GM19351 (cell line): ENCODE results near the gene IRF5.

Experiments
- ATAC-seq: cut with Tn5 transposase; IDR thresholded peaks from one replicate; pipeline ENCODE4 v1.9.1; 2021; ENCODE audit warnings: mild to moderate bottlenecking, moderate library complexity; ENCODE audit not compliant: unreplicated experiment

Gene IRF5

GRCh38 chr7:128937647-128938543 lies at the start of gene IRF5:
TSS of gene IRF5 (plus strand) at chr7:128937927. CDS start at chr7:128942082, 4,155 bp downstream.
- ATAC-seq: no peak

- no peak for ATAC-seq
These were observed 49.5 kb upstream of the IRF5 start for GRCh38 chr7:128888039-128888755.

GRCh38 chr7:128888756-128889095 lies 49.0 kb upstream of the IRF5 start:
- ATAC-seq: no peak

GRCh38 chr7:128889121-128889520 lies 48.6 kb upstream of the IRF5 start:
- no peak for ATAC-seq

- ATAC-seq: no peak
These were observed 47.2 kb upstream of the IRF5 start for GRCh38 chr7:128890306-128891109.

GRCh38 chr7:128891110-128891941 lies 46.4 kb upstream of the IRF5 start:
- ATAC-seq: no peak

GRCh38 chr7:128891942-128892269 lies 45.8 kb upstream of the IRF5 start:
- no peak for ATAC-seq

- no peak for ATAC-seq
These were observed 45.0 kb upstream of the IRF5 start for GRCh38 chr7:128892521-128893250.

GRCh38 chr7:128893251-128894100 lies 44.3 kb upstream of the IRF5 start:
- no peak for ATAC-seq

GRCh38 chr7:128894101-128894440 lies 43.7 kb upstream of the IRF5 start:
- ATAC-seq: no peak

- ATAC-seq: no peak
These were observed 42.4 kb upstream of the IRF5 start for GRCh38 chr7:128895320-128895719.

- ATAC-seq: no peak
These were observed 38.3 kb upstream of the IRF5 start for GRCh38 chr7:128899392-128899791.

- ATAC-seq: no peak
These were observed 37.5 kb upstream of the IRF5 start for GRCh38 chr7:128900237-128900636.

GRCh38 chr7:128902761-128903585 lies 34.8 kb upstream of the IRF5 start:
- no peak for ATAC-seq

- no peak for ATAC-seq
These were observed 33.9 kb upstream of the IRF5 start for GRCh38 chr7:128903621-128904361.

GRCh38 chr7:128904381-128905197 lies 33.1 kb upstream of the IRF5 start:
- ATAC-seq: peak; percentile 66
